ENCODE results near the gene PDCD4.
A peak's percentile ranks its signal among the peaks of the same experiment; 100 is the strongest.

PDCD4 gene

GRCh38 chr10:110871298-110872084 lies at the start of gene PDCD4:
Gene PDCD4 (plus strand): TSS chr10:110871928. CDS start chr10:110876028, 4,100 bp downstream.
- DNase-seq, result peak; percentile 73

- no peak for DNase-seq
Measured at GRCh38 chr10:110822035-110822711, 49.6 kb upstream of the PDCD4 start.

GRCh38 chr10:110822712-110823311 lies 48.9 kb upstream of the PDCD4 start:
- no peak for DNase-seq

DNA sequence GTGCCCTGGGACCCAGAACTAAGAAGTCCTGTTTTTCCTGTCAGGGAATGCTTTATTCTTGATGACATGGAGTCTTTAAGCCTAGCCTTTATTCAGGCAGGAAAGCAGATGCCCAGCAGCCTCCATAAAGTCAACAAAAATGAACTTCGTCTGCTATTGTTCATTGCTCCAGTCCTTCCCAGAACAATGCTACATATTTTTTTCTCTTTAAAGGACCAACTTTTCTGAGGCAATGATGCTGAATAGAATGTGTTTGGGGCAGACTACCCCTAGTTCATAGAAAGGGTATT lies 47.6 kb upstream of the PDCD4 start:
- DNase-seq, result no peak

DNA sequence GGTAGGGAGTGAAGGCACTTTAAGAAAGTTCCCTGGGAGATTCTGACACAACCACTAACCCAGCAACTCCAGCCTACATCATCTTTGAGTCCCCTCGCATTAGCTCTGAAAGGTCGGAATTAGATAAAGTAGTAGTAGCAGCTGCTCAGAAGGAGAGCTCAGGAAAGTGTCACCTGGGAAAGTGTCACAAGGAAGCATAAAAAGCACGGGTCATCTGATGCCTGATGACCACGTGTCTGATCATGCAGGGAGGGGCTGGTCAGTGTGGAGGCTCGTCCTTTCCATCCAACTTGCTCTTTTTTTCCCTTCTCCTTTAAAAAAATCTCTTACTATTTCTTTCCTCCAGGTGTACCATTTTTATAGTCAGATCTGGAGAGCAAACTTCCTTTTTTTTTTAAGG lies 47.1 kb upstream of the PDCD4 start:
- no peak for DNase-seq

DNA sequence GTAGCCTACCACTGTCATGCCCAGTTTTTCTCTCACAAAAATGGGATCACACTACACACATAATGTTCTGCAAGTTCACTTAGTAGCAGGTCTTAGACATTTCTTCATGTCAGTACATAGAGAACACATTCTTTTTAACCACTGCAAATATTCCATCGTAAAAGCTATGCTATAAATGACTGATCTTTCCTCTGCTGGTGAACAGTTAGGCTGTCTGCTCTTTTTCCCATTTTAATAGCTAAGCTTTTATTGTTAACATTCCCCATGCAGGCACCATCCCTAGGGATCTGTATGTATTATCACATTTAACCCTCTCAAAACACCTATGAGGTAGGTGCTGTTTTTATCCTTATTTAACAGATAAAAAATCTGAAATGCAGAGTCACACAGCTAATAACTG lies 46.2 kb upstream of the PDCD4 start:
- DNase-seq, result no peak

GRCh38 chr10:110827410-110827809 lies 44.3 kb upstream of the PDCD4 start:
- no peak for DNase-seq

DNA sequence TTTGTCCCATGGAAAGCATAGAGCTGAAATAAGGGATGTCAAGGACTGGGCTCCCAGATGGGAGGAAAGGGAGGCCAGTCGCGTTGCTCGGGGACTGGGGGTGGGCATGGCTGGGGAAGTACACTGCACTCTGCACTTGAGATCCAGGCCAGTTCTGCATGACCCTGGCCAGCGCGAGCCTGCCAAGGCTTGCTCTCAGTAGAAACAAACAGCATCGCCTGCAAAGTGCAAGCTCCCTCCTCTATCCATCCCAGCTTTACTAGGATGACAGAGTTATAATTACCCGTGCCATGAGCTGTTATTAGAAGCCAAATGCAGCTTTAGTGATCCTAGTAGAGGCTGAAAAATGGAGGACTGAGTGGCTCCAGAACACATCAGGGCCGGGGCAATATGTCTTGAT lies 43.9 kb upstream of the PDCD4 start:
- DNase-seq, result no peak

- no peak for DNase-seq
Measured at GRCh38 chr10:110828525-110828924, 43.2 kb upstream of the PDCD4 start.

GRCh38 chr10:110829721-110830410 lies 41.9 kb upstream of the PDCD4 start:
- no peak for DNase-seq

DNA sequence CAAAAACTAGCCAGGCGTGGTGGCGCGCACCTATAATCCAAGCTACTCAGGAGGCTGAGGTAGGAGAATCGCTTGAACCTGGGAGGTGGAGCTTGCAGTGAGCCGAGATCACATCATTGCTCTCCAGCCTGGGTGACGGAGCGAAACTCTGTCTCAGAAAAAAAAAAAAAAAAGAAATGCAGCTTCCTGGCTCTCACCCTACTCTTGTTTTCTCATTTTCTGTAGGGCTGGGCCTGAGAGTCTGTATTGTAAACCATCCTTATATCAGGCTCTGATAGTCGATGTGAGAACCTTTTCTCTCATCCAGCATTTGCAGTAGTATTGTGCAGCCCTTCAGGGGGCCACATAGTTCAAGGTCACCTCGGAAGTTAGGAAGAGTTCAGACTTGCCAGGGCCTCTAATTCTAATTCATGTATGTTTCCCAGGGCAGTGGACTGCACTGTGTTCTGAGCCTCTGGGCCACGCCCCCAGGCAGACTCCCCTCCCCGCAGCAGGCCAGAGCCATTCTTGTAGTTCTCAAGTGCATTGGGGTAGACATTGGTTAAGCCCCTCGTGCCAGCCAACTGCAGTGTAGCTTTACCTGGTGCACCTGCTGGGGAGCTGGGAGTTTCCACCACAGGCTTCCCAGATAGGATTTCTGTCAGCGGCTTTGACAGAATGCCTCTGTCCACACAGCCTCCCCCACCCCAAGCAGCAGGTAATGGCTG lies 38.3 kb upstream of the PDCD4 start:
- no peak for DNase-seq

DNA sequence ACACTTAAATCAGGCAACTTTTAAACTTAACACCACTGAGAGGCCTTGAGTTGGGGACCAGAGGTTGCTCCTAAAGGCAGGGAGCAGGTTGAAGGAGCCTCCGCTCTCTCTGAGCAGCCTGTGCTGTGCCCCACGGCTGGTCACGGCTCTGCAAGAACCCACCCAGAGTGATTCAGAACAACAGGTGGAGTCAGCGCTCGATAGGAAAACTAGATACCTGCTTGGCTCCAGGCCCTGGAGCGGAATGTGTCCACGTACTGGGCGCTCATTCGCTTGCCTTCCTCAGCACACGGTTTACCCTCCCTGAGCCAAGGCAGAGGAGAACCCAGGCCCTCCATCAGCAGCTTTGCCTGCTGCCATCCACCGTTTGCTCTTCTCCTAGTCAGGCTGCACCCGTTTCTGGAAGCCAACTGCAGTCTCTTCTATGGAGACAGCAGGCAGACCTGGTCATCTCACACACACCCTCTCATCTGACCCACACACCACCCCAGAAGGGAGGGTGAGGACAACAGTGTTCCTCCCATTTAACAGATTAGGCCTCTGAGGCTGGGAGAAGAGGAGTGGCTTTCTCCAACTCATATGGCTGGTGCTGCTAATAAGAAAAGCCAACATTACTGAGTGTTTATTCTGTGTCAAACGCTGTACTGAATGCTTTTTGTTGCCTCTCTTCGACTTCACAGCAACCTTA lies 37.6 kb upstream of the PDCD4 start:
- no peak for DNase-seq

DNA sequence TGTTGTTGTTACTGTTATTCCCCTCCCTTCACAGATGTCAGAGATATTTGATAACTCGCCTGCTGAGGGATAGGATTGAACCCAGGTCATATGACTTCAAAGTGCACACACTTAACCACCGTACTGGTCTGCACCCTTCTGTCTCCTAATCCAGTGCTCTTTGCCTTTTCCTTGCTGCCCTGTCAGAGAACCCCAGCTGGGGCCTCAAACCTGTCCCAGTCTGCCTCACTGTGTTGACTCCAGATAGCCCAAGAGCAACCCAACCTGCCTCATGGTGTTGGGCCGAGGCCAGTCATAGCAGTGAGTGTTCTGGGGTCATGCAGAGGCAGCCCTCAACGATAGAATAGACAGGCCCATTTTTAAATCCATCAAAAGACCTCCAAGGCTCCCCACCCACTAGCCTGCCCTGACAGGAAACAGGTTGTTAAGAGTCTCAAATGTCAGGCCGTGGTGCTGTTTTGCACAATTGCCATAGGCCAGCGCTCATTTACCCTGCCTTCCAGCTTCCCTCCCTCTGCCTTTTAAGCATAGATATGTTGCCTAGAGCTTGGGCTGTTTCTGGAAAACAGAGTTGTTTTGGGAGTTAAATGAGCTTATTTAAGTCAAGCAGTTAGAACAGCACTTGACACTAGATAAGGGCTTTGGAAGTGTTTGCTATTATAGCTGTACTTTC lies 37.0 kb upstream of the PDCD4 start:
- no peak for DNase-seq

GRCh38 chr10:110835841-110836240 lies 35.9 kb upstream of the PDCD4 start:
- DNase-seq, result no peak

DNA sequence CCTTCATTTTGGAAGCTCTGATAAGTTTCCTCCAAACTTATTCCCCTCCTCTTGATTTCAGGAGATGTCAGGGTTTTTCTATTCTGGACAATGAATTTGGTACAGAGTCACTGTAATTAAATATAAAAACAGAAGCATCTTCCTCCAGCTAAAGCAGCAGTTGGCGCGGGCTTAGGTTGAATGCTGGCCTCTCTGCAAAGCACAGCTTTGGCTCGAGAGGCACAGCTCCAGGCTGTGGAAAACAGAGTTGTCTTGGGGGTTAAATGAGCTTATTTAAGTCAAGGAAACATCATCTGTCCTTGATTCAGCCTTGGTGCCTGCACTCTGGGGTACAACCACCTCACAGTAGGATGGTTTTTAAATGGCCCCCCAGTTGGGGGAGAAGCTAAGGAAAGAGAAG lies 35.0 kb upstream of the PDCD4 start:
- DNase-seq, result no peak

GRCh38 chr10:110837418-110838171 lies 34.1 kb upstream of the PDCD4 start:
- no peak for DNase-seq

- no peak for DNase-seq
Measured at GRCh38 chr10:110840225-110840922, 31.4 kb upstream of the PDCD4 start.

- DNase-seq, result no peak
Measured at GRCh38 chr10:110840923-110841428, 30.8 kb upstream of the PDCD4 start.

DNA sequence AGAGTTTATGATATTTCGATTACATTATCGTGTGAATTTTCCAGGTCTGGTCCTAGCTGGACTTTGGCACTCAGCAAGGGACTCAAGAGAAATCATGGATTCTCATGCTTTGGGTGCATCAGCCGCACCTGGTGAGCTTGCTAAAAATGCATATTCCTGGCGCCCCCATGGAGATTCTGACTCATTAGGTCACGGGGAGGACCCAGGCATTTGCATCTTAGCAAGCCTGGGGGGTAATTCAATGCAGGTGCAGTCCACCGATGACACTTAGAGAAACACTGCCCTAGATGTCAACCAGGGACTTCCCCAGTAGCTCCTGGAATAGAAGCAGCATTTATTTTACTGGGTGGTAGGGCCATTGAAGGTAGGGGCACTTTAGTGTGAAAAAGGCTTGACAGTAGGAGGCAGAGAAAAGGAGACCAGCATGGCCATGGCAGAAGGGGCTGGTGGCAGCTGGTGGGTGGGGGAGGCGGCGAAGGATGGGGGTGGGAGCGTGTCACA lies 29.9 kb upstream of the PDCD4 start:
- DNase-seq, result no peak

- no peak for DNase-seq
Measured at GRCh38 chr10:110842326-110842904, 29.3 kb upstream of the PDCD4 start.
